IMR-90 (cell line): ENCODE data around the gene UFSP1. TPM values are rescaled to one million over a fixed set of nuclear protein-coding genes. Genes with fewer than 3 reads are reported as not detected.
A peak's percentile ranks its signal among the peaks of the same experiment; 100 is the strongest.

Experiments used
- ATAC-seq: fragments of 200-7000 bp; cut with Tn5 transposase; 2 replicates; pipeline ENCODE4 v1.9.1; 2020; ENCODE audit warnings: low read depth, mild to moderate bottlenecking, moderate library complexity
- BruUV-seq: library from RNA; stranded (reverse); fragments of 400-500 nt; replicated peaks from 2 replicates; lab custom pipeline; 2021; lab: Mats Ljungman, UMichigan
- CTCF ChIA-PET: fragments of 300-600 bp; formaldehyde crosslinking; extraction: SDS; loops from one replicate; lab custom pipeline; 2021; ENCODE audit warnings: antibody characterized with exemption; lab: Yijun Ruan, JAX
- POLR2A ChIA-PET: fragments of 300-600 bp; sonication (Branson Sonifier 250); formaldehyde crosslinking; loops from one replicate; lab custom pipeline; 2022; ENCODE audit warnings: antibody characterized with exemption; ENCODE audit not compliant: unreplicated experiment; lab: Charles Lee
- DNase-seq: peaks from one replicate; pipeline ENCODE4 v3.0.0; 2013
- H2AFZ ChIP-seq: replicated peaks from 2 replicates; pipeline ENCODE3; 2013; ENCODE audit warnings: low read length, mild to moderate bottlenecking; ENCODE audit not compliant: poor library complexity
- H2AK5ac ChIP-seq: 2 replicates; pipeline ENCODE4 v1.6.1; 2013; ENCODE audit warnings: low read depth, low read length, inconsistent platforms
- H2AK9ac ChIP-seq: replicated peaks from 2 replicates; pipeline ENCODE3; 2013; ENCODE audit warnings: mild to moderate bottlenecking, low read depth, low read length, moderate library complexity; ENCODE audit not compliant: poor library complexity
- H2BK120ac ChIP-seq: 2 replicates; pipeline ENCODE4 v1.6.1; 2013; ENCODE audit warnings: low read depth, low read length, inconsistent platforms
- H2BK15ac ChIP-seq: 3 replicates; pipeline ENCODE4 v1.6.1; 2013; ENCODE audit warnings: low read depth, low read length, inconsistent platforms
- H2BK20ac ChIP-seq: 2 replicates; pipeline ENCODE4 v1.6.1; 2013; ENCODE audit warnings: low read depth, mild to moderate bottlenecking, inconsistent platforms, low read length, moderate library complexity
- H2BK5ac ChIP-seq: 2 replicates; pipeline ENCODE4 v1.6.1; 2013; ENCODE audit warnings: mild to moderate bottlenecking, low read depth, low read length, inconsistent platforms; ENCODE audit not compliant: poor library complexity, severe bottlenecking
- H3K14ac ChIP-seq: replicated peaks from 2 replicates; pipeline ENCODE4 v1.6.1; 2013; ENCODE audit warnings: low read depth, low read length, inconsistent platforms
- H3K18ac ChIP-seq: 2 replicates; pipeline ENCODE4 v1.6.1; 2013; ENCODE audit warnings: low read depth, low read length, control low read depth
- H3K23ac ChIP-seq: 2 replicates; pipeline ENCODE4 v1.6.1; 2013; ENCODE audit warnings: low read depth, low read length, inconsistent platforms
- H3K27ac ChIP-seq: 2 replicates; pipeline ENCODE4 v1.5.1; 2013; ENCODE audit warnings: mild to moderate bottlenecking, control low read depth, low read length; ENCODE audit not compliant: insufficient read depth
- H3K27me3 ChIP-seq: 2 replicates; pipeline ENCODE4 v1.6.1; 2013; ENCODE audit warnings: low read length; ENCODE audit not compliant: control insufficient read depth, insufficient read depth
- H3K36me3 ChIP-seq: 2 replicates; pipeline ENCODE4 v1.6.1; 2013; ENCODE audit warnings: low read length, mixed read lengths; ENCODE audit not compliant: control insufficient read depth, insufficient read depth
- H3K4ac ChIP-seq: 2 replicates; pipeline ENCODE4 v1.6.1; 2013; ENCODE audit warnings: low read depth, low read length, inconsistent platforms
- H3K4me1 ChIP-seq: 2 replicates; pipeline ENCODE4 v1.6.1; 2013; ENCODE audit warnings: low read length, mixed read lengths; ENCODE audit not compliant: control insufficient read depth, insufficient read depth
- H3K4me2 ChIP-seq: 2 replicates; pipeline ENCODE4 v1.6.1; 2013; ENCODE audit warnings: low read depth, mild to moderate bottlenecking, control low read depth, low read length, moderate library complexity
- H3K4me3 ChIP-seq: 2 replicates; pipeline ENCODE4 v1.5.1; 2013; ENCODE audit warnings: low read depth, mild to moderate bottlenecking, control low read depth, low read length, moderate library complexity; ENCODE audit not compliant: insufficient read depth
- H3K56ac ChIP-seq: 2 replicates; pipeline ENCODE4 v1.6.1; 2013; ENCODE audit warnings: low read length, inconsistent platforms; ENCODE audit not compliant: insufficient read depth; ENCODE audit errors: extremely low read depth
- H3K79me1 ChIP-seq, 2 experiments: 2 replicates each; pipeline ENCODE4 v1.6.1; 2013; ENCODE audit warnings: low read length in 2 of 2, inconsistent platforms in 1 of 2, low read depth in 1 of 2
- H3K9ac ChIP-seq: 2 replicates; pipeline ENCODE4 v1.6.1; 2013; ENCODE audit warnings: low read depth, low read length, control low read depth
- H3K9me1 ChIP-seq: 2 replicates; pipeline ENCODE4 v1.6.1; 2013; ENCODE audit warnings: low read length, inconsistent platforms; ENCODE audit not compliant: insufficient read depth
- H3K9me3 ChIP-seq: 2 replicates; pipeline ENCODE4 v1.6.1; 2013; ENCODE audit warnings: low read length; ENCODE audit not compliant: control insufficient read depth, insufficient read depth
- H4K20me1 ChIP-seq: 2 replicates; pipeline ENCODE4 v1.6.1; 2013; ENCODE audit warnings: low read length, inconsistent platforms; ENCODE audit not compliant: insufficient read depth
- H4K5ac ChIP-seq: 2 replicates; pipeline ENCODE4 v1.6.1; 2013; ENCODE audit warnings: mild to moderate bottlenecking, low read depth, low read length, control low read depth
- H4K8ac ChIP-seq, 2 experiments: 2 replicates each; pipeline ENCODE4 v1.6.1; 2013; ENCODE audit warnings: low read depth in 2 of 2, low read length in 2 of 2, control low read depth in 1 of 2, inconsistent platforms in 1 of 2
- H4K91ac ChIP-seq: 2 replicates; pipeline ENCODE4 v1.6.1; 2013; ENCODE audit warnings: low read depth, low read length, inconsistent platforms; ENCODE audit not compliant: insufficient read depth
- BHLHE40 ChIP-seq: fragments of 150-350 bp; IDR thresholded peaks from 2 replicates; pipeline ENCODE4 v1.6.1; 2016; ENCODE audit warnings: mild to moderate bottlenecking, low read depth, low read length
- CEBPB ChIP-seq: IDR thresholded peaks from 2 replicates; pipeline ENCODE4 v1.6.1; 2012; ENCODE audit warnings: low read depth, low read length, improper control_type of control experiment
- CHD1 ChIP-seq: IDR thresholded peaks from 2 replicates; pipeline ENCODE4 v1.6.1; 2012; ENCODE audit warnings: low read depth, low read length, improper control_type of control experiment
- ELK1 ChIP-seq: fragments of 150-350 bp; IDR thresholded peaks from 2 replicates; pipeline ENCODE4 v1.6.1; 2016; ENCODE audit warnings: low read depth, mild to moderate bottlenecking, low read length, moderate library complexity, borderline replicate concordance
- FOS ChIP-seq: fragments of 150-350 bp; IDR thresholded peaks from 2 replicates; pipeline ENCODE4 v1.6.1; 2016; ENCODE audit warnings: low read depth, low read length
- MXI1 ChIP-seq: IDR thresholded peaks from 2 replicates; pipeline ENCODE4 v1.6.1; 2012; ENCODE audit warnings: low read depth, mild to moderate bottlenecking, low read length, moderate library complexity, borderline replicate concordance
- NFE2L2 ChIP-seq: fragments of 150-350 bp; IDR thresholded peaks from 2 replicates; pipeline ENCODE4 v1.6.1; 2016; ENCODE audit warnings: low read depth, mild to moderate bottlenecking, low read length
- POLR2A ChIP-seq: IDR thresholded peaks from 2 replicates; pipeline ENCODE4 v1.6.1; 2012; ENCODE audit warnings: mild to moderate bottlenecking, low read depth, low read length
- RCOR1 ChIP-seq: IDR thresholded peaks from 2 replicates; pipeline ENCODE4 v1.6.1; 2012; ENCODE audit warnings: mild to moderate bottlenecking, low read length, improper control_type of control experiment; ENCODE audit not compliant: insufficient replicate concordance
- RFX5 ChIP-seq: IDR thresholded peaks from 2 replicates; pipeline ENCODE4 v1.8.0; 2012; ENCODE audit warnings: low read depth, mild to moderate bottlenecking, low read length, moderate library complexity
- SMC3 ChIP-seq: fragments of 150-350 bp; IDR thresholded peaks from 2 replicates; pipeline ENCODE4 v1.6.1; 2016; ENCODE audit warnings: low read depth, mild to moderate bottlenecking, antibody characterized with exemption, low read length, moderate library complexity
- USF2 ChIP-seq: fragments of 150-350 bp; IDR thresholded peaks from 2 replicates; pipeline ENCODE4 v1.6.1; 2017; ENCODE audit warnings: mild to moderate bottlenecking, antibody characterized with exemption, low read length, low read depth
- WGBS, 2 experiments: methylation state at CpG; one replicate each; pipeline versions ENCODE4 v1.1.5 to v1.1.7; 2013; ENCODE audit warnings: missing lambda C conversion rate in 2 of 2; ENCODE audit not compliant: insufficient read length in 1 of 2; ENCODE audit errors: extremely low coverage in 2 of 2; 5-methylcytosine and 5-hydroxymethylcytosine counted together
- dilution Hi-C: fragments of 300-500 bp; cut with HindIII; formaldehyde crosslinking; loops from one replicate; pipeline ENCODE4 v1.14.3; 2018; ENCODE audit warnings: low sequenced_read_pairs; ENCODE audit not compliant: unreplicated experiment
- in situ Hi-C: fragments of 300-500 bp; cut with MboI; formaldehyde crosslinking; loops from 3 replicates; pipeline ENCODE4 v1.14.3; 2019; ENCODE audit warnings: low sequenced_read_pairs, inconsistent platforms, mixed read lengths
- intact Hi-C: fragments of 100-400 bp; cut with micrococcal nuclease; formaldehyde crosslinking; loops from 2 replicates; pipeline ENCODE4 v1.10.0; 2022
- polyA plus RNA-seq, 3 experiments: library from polyadenylated mRNA; depleted of rRNA; stranded (reverse); fragments of >200 nt; gene quantifications; 2 replicates each; pipeline ENCODE4 v1.2.3, GENCODE V29; 2012; ENCODE audit warnings: low replicate concordance in 1 of 3
- total RNA-seq: library from RNA; depleted of rRNA; stranded (reverse); fragments of >200 nt; gene quantifications from 2 replicates; pipeline ENCODE4 v1.2.3, GENCODE V29; 2012
- TF ChIP-seq, protein P1 (sequence below): conservative IDR thresholded peaks from 2 replicates; pipeline ENCODE4 v1.5.1; 2012; ENCODE audit warnings: mild to moderate bottlenecking, low read depth, low read length, improper control_type of control experiment

UFSP1 gene
- total and polyA plus RNA-seq, 2 of the 4 experiments (the other 2 are of a cell fraction): 0.36 to 1.0 TPM

DNA sequence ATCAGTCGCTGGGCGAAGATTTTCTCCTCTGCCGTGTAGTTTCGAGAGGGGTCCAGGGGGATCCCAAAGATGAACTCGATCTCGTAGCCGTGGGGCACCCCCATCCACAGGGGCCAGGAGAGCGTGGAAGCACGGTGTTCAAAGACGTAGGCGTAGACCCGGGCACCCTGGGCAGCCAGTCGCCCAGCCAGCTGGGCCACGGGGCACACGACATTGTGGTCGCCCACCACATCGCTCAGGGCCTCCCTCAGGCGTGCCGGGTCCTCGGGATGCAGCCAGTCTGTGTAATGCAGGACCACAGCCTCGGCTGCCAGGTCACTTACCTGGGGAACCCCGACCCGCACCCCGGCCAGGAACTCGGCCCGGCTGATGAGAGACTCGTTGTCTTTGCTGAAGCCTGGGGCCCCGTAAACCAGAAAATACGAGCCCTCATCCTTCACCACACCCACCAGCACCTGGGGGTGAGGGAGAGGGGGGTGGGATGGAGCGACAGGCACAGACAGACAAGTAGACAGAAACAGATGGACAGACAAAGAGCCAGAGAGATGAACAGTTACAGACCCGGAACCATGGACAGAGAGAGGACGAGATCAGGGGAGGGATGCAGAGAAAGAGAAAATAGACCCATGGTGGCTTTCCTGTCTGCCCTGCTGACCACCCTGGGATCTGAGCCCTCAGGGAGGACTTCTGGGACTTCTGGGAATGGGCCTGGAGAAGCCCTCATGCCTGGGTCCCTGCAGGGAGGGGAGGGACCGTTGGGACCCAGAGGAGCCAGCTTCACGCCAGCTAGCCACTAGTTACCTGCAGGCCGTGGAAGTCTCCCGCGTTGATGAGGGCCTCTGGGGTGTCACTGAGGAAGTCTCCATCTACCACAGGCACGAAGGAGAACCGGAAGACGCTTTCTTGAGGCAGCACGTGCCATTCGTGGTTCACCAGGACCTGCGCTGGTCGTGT lies 3.1 kb upstream of the UFSP1 start:
- Histone ChIP-seq H3K23ac (no peak overlapping the region), H3K9me3 (peaks cover 2% of the 10 kb centered on the region; the same call in 1 of the 2 replicates), H2AK5ac (0 out of 2 replicates have a peak overlapping the region, but pooled peaks have one; percentile 9), H3K14ac (no peak overlapping the region), H3K9me1 (peaks cover 3% of the 10 kb centered on the region; the same call in 1 of the 2 replicates), H3K9ac (no peak overlapping the region), H4K20me1 (peaks cover 15% of the 10 kb centered on the region; the same call in 1 of the 2 replicates), H3K36me3 (peaks cover 11% of the 10 kb centered on the region), H2AK9ac (no peak overlapping the region), H3K27ac (no peak overlapping the region), H3K56ac (no peak overlapping the region), H4K8ac (no peak overlapping the region), H3K4me3 (no peak overlapping the region), H3K18ac (no peak overlapping the region), H3K4me1 (peaks cover 16% of the 10 kb centered on the region), H2BK120ac (no peak overlapping the region), H2BK15ac (no peak overlapping the region), H3K4ac (no peak overlapping the region), H4K91ac (no peak overlapping the region), H2AFZ (no peak overlapping the region), H3K4me2 (no peak overlapping the region), H3K79me1 (peaks cover 8 to 13% of the 10 kb centered on the region in 2 experiments; a peak in 3 of 4 replicates), H2BK20ac (no peak overlapping the region), H4K5ac (no peak overlapping the region), H2BK5ac (no peak overlapping the region), H3K27me3 (peaks cover 25% of the 10 kb centered on the region)
- ATAC-seq: no peak
- in situ Hi-C loops: loop anchor here (5.0 to 10.0 kb wide), 2 partner anchors 165 to 392 kb away; no protein-coding TSS in a partner anchor
- 94% methylated on average over 21 of the region's 44 CpGs; no CpG with 5 or more reads in 1 of the 2 experiments for WGBS, 2 experiments
- no peak for DNase-seq
- dilution Hi-C loops: no loop called here
- ChIA-PET CTCF (no interaction called here), POLR2A (no interaction called here)
- no TSS peak for BruUV-seq
- intact Hi-C loops: no loop called here
- TF ChIP-seq USF2 (no peak), SMC3 (no peak), POLR2A (no peak), CEBPB (no peak), NFE2L2 (no peak), ELK1 (no peak), RFX5 (no peak), CHD1 (no peak), FOS (no peak), BHLHE40 (no peak), MXI1 (no peak), RCOR1 (no peak)
- TF ChIP-seq, protein P1, sequence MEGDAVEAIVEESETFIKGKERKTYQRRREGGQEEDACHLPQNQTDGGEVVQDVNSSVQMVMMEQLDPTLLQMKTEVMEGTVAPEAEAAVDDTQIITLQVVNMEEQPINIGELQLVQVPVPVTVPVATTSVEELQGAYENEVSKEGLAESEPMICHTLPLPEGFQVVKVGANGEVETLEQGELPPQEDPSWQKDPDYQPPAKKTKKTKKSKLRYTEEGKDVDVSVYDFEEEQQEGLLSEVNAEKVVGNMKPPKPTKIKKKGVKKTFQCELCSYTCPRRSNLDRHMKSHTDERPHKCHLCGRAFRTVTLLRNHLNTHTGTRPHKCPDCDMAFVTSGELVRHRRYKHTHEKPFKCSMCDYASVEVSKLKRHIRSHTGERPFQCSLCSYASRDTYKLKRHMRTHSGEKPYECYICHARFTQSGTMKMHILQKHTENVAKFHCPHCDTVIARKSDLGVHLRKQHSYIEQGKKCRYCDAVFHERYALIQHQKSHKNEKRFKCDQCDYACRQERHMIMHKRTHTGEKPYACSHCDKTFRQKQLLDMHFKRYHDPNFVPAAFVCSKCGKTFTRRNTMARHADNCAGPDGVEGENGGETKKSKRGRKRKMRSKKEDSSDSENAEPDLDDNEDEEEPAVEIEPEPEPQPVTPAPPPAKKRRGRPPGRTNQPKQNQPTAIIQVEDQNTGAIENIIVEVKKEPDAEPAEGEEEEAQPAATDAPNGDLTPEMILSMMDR: no peak
